ENCODE results near the gene ZNF627. TPM values are rescaled to one million over a fixed set of nuclear protein-coding genes. Genes with fewer than 3 reads are reported as not detected.
"Not testable (repeated sequence)": the region's sequence is repeated elsewhere in the genome, so short reads cannot be mapped to it uniquely, and the experiment has no call there.

ZNF627 gene
- total RNA-seq, 2 experiments from 2014 or later, result 6.1 to 6.5 TPM

- ChIA-PET CTCF (no interaction called here), POLR2A (no interaction called here)
- intact Hi-C loops (cut with micrococcal nuclease), result no loop called here
Measured at GRCh38 chr19:11566164-11566563, 31.1 kb upstream of the ZNF627 start.

GRCh38 chr19:11570039-11570462 lies 27.2 kb upstream of the ZNF627 start:
- DNase-seq, result no peak
- ChIA-PET CTCF (interaction anchor here (1.5 to 2.2 kb wide), 3 partner anchors 8 to 11 kb away, joined by 3 to 10 read pairs (median 3); no protein-coding TSS in a partner anchor), POLR2A (no interaction called here)
- Mint-ChIP-seq H3K27ac (no peak overlapping the region), H3K4me3 (no peak overlapping the region), H3K9me3 (no peaks in the 10 kb centered on the region), H3K4me1 (ENCODE audit: low read depth) (peaks cover 11% of the 10 kb centered on the region), H3K27me3 (no peaks in the 10 kb centered on the region), H3K36me3 (ENCODE audit: low read depth) (peaks cover 3% of the 10 kb centered on the region)
- TF ChIP-seq, protein P1, sequence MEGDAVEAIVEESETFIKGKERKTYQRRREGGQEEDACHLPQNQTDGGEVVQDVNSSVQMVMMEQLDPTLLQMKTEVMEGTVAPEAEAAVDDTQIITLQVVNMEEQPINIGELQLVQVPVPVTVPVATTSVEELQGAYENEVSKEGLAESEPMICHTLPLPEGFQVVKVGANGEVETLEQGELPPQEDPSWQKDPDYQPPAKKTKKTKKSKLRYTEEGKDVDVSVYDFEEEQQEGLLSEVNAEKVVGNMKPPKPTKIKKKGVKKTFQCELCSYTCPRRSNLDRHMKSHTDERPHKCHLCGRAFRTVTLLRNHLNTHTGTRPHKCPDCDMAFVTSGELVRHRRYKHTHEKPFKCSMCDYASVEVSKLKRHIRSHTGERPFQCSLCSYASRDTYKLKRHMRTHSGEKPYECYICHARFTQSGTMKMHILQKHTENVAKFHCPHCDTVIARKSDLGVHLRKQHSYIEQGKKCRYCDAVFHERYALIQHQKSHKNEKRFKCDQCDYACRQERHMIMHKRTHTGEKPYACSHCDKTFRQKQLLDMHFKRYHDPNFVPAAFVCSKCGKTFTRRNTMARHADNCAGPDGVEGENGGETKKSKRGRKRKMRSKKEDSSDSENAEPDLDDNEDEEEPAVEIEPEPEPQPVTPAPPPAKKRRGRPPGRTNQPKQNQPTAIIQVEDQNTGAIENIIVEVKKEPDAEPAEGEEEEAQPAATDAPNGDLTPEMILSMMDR (IDR thresholded peaks at IDR 0.05), result no peak
- intact Hi-C loops (cut with micrococcal nuclease), result no loop called here
- ATAC-seq, result no peak

More at GRCh38 chr19:11566164-11566563, 31.1 kb upstream of the ZNF627 start:
- DNase-seq (no peak), ATAC-seq (no peak)
- no peak overlapping the region for H3K27ac Mint-ChIP-seq
- H3K4me3 Mint-ChIP-seq, result no peak overlapping the region
- TF ChIP-seq, protein P1 (IDR thresholded peaks at IDR 0.05), result no peak
- no peaks in the 10 kb centered on the region for H3K9me3 Mint-ChIP-seq
- H3K36me3 Mint-ChIP-seq (ENCODE audit: low read depth), result peaks cover 3% of the 10 kb centered on the region
- no peaks in the 10 kb centered on the region for H3K27me3 Mint-ChIP-seq
- peaks cover 10% of the 10 kb centered on the region for H3K4me1 Mint-ChIP-seq (ENCODE audit: low read depth)

GRCh38 chr19:11573354-11573753 lies 23.9 kb upstream of the ZNF627 start:
- ATAC-seq; H3K36me3 Mint-ChIP-seq (ENCODE audit: low read depth); DNase-seq; H3K27ac Mint-ChIP-seq; intact Hi-C loops (cut with micrococcal nuclease); H3K27me3 Mint-ChIP-seq; H3K4me3 Mint-ChIP-seq; H3K9me3 Mint-ChIP-seq: not testable (repeated sequence)
- ChIA-PET POLR2A (interaction anchor here (1.0 to 1.4 kb wide), 2 partner anchors 15 to 37 kb away, joined by 4 to 7 read pairs; partner anchors contain the start of gene ELOF1), CTCF (interaction anchor here (1.2 to 3.8 kb wide), 2 partner anchors 14 to 15 kb away, joined by 4 to 17 read pairs; partner anchors contain the start of gene ELOF1)
- H3K4me1 Mint-ChIP-seq (ENCODE audit: low read depth), result peaks cover 15% of the 10 kb centered on the region

DNA sequence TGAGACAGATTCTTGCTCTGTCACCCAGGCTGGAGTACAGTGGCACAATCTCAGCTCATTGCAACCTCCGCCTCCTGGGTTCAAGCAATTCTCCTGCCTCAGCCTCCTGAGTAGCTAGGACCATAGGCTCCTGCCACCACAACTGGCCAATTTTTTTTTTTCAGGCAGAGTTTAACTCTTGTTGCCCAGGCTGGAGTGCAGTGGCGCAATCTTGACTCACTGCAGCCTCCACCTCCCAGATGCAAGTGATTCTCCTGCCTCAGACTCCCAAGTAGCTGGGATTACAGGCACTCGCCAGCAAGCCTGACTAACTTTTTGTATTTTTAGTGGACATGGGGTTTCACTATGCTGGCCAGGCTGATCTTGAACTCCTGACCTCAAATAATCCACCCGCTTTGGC lies 23.5 kb upstream of the ZNF627 start:
- H3K27ac Mint-ChIP-seq; H3K9me3 Mint-ChIP-seq; H3K4me3 Mint-ChIP-seq; intact Hi-C loops (cut with micrococcal nuclease); H3K27me3 Mint-ChIP-seq; ATAC-seq; H3K36me3 Mint-ChIP-seq (ENCODE audit: low read depth); DNase-seq: not testable (repeated sequence)
- CTCF ChIA-PET, result interaction anchor here (1.2 to 3.8 kb wide), 2 partner anchors 14 to 15 kb away, joined by 4 to 17 read pairs; partner anchors contain the start of gene ELOF1
- peaks cover 16% of the 10 kb centered on the region for H3K4me1 Mint-ChIP-seq (ENCODE audit: low read depth)
- POLR2A ChIA-PET, result interaction anchor here (1.0 to 1.4 kb wide), 2 partner anchors 15 to 37 kb away, joined by 4 to 7 read pairs; partner anchors contain the start of gene ELOF1

GRCh38 chr19:11574689-11575088 lies 22.6 kb upstream of the ZNF627 start:
- DNase-seq (peak; percentile 74), ATAC-seq (peak; percentile 68)
- Mint-ChIP-seq H3K36me3 (ENCODE audit: low read depth) (no peaks in the 10 kb centered on the region), H3K9me3 (no peaks in the 10 kb centered on the region), H3K27ac (peak overlapping the region; percentile 49), H3K4me1 (ENCODE audit: low read depth) (peaks cover 20% of the 10 kb centered on the region), H3K4me3 (no peak overlapping the region), H3K27me3 (no peaks in the 10 kb centered on the region)
- ChIA-PET POLR2A (interaction anchor here (1.4 kb wide), 1 partner anchor 16 kb away, joined by 7 read pairs; the partner anchor contains the start of gene ELOF1), CTCF (interaction anchor here (0.8 to 1.6 kb wide), 3 partner anchors 14 to 17 kb away, joined by 3 to 4 read pairs (median 4); no protein-coding TSS in a partner anchor)
- TF ChIP-seq, protein P1 (IDR thresholded peaks at IDR 0.05), result no peak
- intact Hi-C loops (cut with micrococcal nuclease), result no loop called here

DNA sequence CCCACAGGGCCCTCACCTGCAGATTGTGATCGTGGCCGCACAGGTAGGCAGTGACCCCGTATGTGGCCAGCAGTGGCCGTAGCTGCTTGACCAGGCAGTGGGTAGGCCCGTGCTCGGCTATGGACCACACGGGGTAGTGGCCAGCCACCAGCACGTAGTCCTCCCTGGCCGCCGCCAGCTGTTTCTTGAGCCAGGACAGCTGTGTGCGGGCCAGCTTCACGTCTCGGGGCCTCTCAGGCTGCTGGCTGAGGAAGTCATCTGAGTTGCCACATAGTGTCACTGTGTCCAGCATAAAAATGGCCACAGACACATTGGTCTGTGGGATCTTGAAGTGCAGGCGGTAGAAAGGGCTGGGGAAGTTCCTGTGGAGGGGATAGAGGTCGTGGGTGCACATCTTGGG lies 21.1 kb upstream of the ZNF627 start:
- Mint-ChIP-seq H3K27me3 (no peaks in the 10 kb centered on the region), H3K9me3 (no peaks in the 10 kb centered on the region), H3K36me3 (ENCODE audit: low read depth) (no peaks in the 10 kb centered on the region), H3K27ac (no peak overlapping the region), H3K4me1 (ENCODE audit: low read depth) (peaks cover 31% of the 10 kb centered on the region), H3K4me3 (no peak overlapping the region)
- ATAC-seq (no peak), DNase-seq (no peak)
- intact Hi-C loops (cut with micrococcal nuclease), result no loop called here
- POLR2A ChIA-PET, result no interaction called here
- CTCF ChIA-PET, result interaction anchor here (1.2 to 1.4 kb wide), 2 partner anchors 12 to 16 kb away, joined by 6 to 7 read pairs; no protein-coding TSS in a partner anchor
- TF ChIP-seq, protein P1 (IDR thresholded peaks at IDR 0.05), result no peak
